Measurements from ENCODE around the gene MLST8. TPM values are rescaled to one million over a fixed set of nuclear protein-coding genes. Genes with fewer than 3 reads are reported as not detected.

The MLST8 gene, protein sequence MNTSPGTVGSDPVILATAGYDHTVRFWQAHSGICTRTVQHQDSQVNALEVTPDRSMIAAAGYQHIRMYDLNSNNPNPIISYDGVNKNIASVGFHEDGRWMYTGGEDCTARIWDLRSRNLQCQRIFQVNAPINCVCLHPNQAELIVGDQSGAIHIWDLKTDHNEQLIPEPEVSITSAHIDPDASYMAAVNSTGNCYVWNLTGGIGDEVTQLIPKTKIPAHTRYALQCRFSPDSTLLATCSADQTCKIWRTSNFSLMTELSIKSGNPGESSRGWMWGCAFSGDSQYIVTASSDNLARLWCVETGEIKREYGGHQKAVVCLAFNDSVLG
- 54.3 and 56.4 TPM in 2 replicates for total RNA-seq

GRCh38 chr16:2205104-2205966, at the start of gene MLST8:
Gene MLST8 (plus strand): TSS chr16:2205454. CDS start chr16:2206086, 632 bp downstream.
- Mint-ChIP-seq H3K4me1 (ENCODE audit: low read depth) (peaks cover 18% of the 10 kb centered on the region), H3K36me3 (ENCODE audit: low read depth) (peaks cover 26% of the 10 kb centered on the region), H3K27ac (peak within 1 kb of the TSS; percentile 69), H3K4me3 (ENCODE audit: low read depth) (peak within 1 kb of the TSS; percentile 81), H3K9me3 (no peaks in the 10 kb centered on the region), H3K27me3 (ENCODE audit: low read depth) (peaks cover 12% of the 10 kb centered on the region)
- peak; percentile 89 for DNase-seq (ENCODE audit: low spot score)
- intact Hi-C loops (cut with micrococcal nuclease): loop anchor here (1.0 kb wide), 1 partner anchor 18 kb away; the partner anchor contains the start of gene E4F1

GRCh38 chr16:2155977-2156848, 49.0 kb upstream of the MLST8 start:
- intact Hi-C loops (cut with micrococcal nuclease): loop anchor here (1.0 to 10.0 kb wide), 3 partner anchors 59 to 359 kb away; partner anchors contain the start of genes ATP6V0C and PGP
- peak overlapping the region; percentile 87 for H3K27ac Mint-ChIP-seq
- no peak for DNase-seq (ENCODE audit: low spot score)
- H3K4me3 Mint-ChIP-seq (ENCODE audit: low read depth): peak overlapping the region; percentile 92
- H3K9me3 Mint-ChIP-seq: no peaks in the 10 kb centered on the region
- H3K4me1 Mint-ChIP-seq (ENCODE audit: low read depth): peaks cover 18% of the 10 kb centered on the region
- H3K36me3 Mint-ChIP-seq (ENCODE audit: low read depth): peaks cover 43% of the 10 kb centered on the region
- H3K27me3 Mint-ChIP-seq (ENCODE audit: low read depth): no peaks in the 10 kb centered on the region

GRCh38 chr16:2156849-2157224, 48.4 kb upstream of the MLST8 start:
- intact Hi-C loops (cut with micrococcal nuclease): loop anchor here (10.0 kb wide), 1 partner anchor 358 kb away; the partner anchor contains the start of gene ATP6V0C
- no peaks in the 10 kb centered on the region for H3K9me3 Mint-ChIP-seq
- H3K4me3 Mint-ChIP-seq (ENCODE audit: low read depth): peak overlapping the region; percentile 92
- H3K27ac Mint-ChIP-seq: no peak overlapping the region
- DNase-seq (ENCODE audit: low spot score): no peak
- H3K36me3 Mint-ChIP-seq (ENCODE audit: low read depth): peaks cover 39% of the 10 kb centered on the region
- H3K4me1 Mint-ChIP-seq (ENCODE audit: low read depth): peaks cover 15% of the 10 kb centered on the region
- H3K27me3 Mint-ChIP-seq (ENCODE audit: low read depth): no peaks in the 10 kb centered on the region

GRCh38 chr16:2157480-2158261, 47.6 kb upstream of the MLST8 start:
- peak overlapping the region; percentile 92 for H3K4me3 Mint-ChIP-seq (ENCODE audit: low read depth)

DNA sequence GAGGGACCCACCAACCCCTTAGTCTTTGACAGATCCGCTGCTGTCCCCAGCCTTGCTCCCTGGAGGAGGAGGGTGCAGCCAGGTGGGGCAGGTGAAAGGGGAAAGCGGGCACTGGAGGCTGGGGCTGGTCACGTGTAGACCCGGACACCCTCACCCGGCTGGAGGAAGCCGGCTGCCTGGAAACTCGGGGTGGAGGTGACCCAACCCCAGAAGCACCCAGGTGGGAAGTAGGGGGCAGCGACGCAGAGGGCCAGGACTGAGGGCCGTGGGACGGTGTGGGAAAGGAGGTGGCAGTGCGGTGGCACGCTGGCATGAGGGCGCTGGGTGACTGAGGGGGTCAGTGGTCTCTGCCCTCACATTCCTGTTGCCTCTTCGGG, 47.0 kb upstream of the MLST8 start:
- Mint-ChIP-seq H3K27ac (no peak overlapping the region), H3K36me3 (ENCODE audit: low read depth) (peaks cover 30% of the 10 kb centered on the region), H3K4me3 (ENCODE audit: low read depth) (no peak overlapping the region), H3K27me3 (ENCODE audit: low read depth) (no peaks in the 10 kb centered on the region), H3K9me3 (no peaks in the 10 kb centered on the region), H3K4me1 (ENCODE audit: low read depth) (peaks cover 15% of the 10 kb centered on the region)
- intact Hi-C loops (cut with micrococcal nuclease): loop anchor here (10.0 kb wide), 1 partner anchor 357 kb away; the partner anchor contains the start of gene ATP6V0C
- no peak for DNase-seq (ENCODE audit: low spot score)

More at GRCh38 chr16:2157480-2158261, 47.6 kb upstream of the MLST8 start:
- H3K9me3 Mint-ChIP-seq: no peaks in the 10 kb centered on the region
- H3K4me1 Mint-ChIP-seq (ENCODE audit: low read depth): peaks cover 15% of the 10 kb centered on the region
- no peak overlapping the region for H3K27ac Mint-ChIP-seq
- no peak for DNase-seq (ENCODE audit: low spot score)
- intact Hi-C loops (cut with micrococcal nuclease): loop anchor here (10.0 kb wide), 1 partner anchor 357 kb away; the partner anchor contains the start of gene ATP6V0C
- H3K36me3 Mint-ChIP-seq (ENCODE audit: low read depth): peaks cover 34% of the 10 kb centered on the region
- no peaks in the 10 kb centered on the region for H3K27me3 Mint-ChIP-seq (ENCODE audit: low read depth)

GRCh38 chr16:2159175-2159838, 45.9 kb upstream of the MLST8 start:
- Mint-ChIP-seq H3K4me3 (ENCODE audit: low read depth) (no peak overlapping the region), H3K27ac (no peak overlapping the region), H3K36me3 (ENCODE audit: low read depth) (peaks cover 21% of the 10 kb centered on the region), H3K9me3 (no peaks in the 10 kb centered on the region), H3K27me3 (ENCODE audit: low read depth) (no peaks in the 10 kb centered on the region), H3K4me1 (ENCODE audit: low read depth) (peaks cover 15% of the 10 kb centered on the region)
- DNase-seq (ENCODE audit: low spot score): no peak
- intact Hi-C loops (cut with micrococcal nuclease): loop anchor here (10.0 kb wide), 1 partner anchor 355 kb away; the partner anchor contains the start of gene ATP6V0C

GRCh38 chr16:2160915-2161551, 44.2 kb upstream of the MLST8 start:
- H3K27me3 Mint-ChIP-seq (ENCODE audit: low read depth): no peaks in the 10 kb centered on the region
- peaks cover 15% of the 10 kb centered on the region for H3K4me1 Mint-ChIP-seq (ENCODE audit: low read depth)
- no peak overlapping the region for H3K27ac Mint-ChIP-seq
- H3K9me3 Mint-ChIP-seq: no peaks in the 10 kb centered on the region
- H3K36me3 Mint-ChIP-seq (ENCODE audit: low read depth): peaks cover 14% of the 10 kb centered on the region
- intact Hi-C loops (cut with micrococcal nuclease): no loop called here
- no peak for DNase-seq (ENCODE audit: low spot score)
- no peak overlapping the region for H3K4me3 Mint-ChIP-seq (ENCODE audit: low read depth)

DNA sequence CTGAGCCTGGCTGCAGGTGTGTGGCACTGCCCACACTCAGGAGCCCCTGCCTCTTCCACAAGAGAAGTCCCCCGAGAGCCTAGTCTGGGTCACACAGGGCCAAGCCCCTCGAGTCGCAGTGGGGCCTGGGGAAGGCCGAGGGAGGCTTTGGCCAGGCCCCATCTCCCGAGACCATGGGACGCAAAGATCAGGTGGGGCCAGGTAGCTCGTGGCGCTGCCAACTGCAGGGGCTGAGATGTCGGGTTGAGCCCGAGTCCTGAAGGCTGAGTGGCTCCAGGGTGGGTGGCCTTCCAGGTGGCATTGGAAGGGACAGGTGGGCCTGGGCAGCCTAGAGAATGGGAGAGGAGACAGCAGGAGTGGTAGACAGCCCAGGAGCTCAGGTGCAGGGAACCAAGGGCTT, 43.3 kb upstream of the MLST8 start:
- Mint-ChIP-seq H3K27ac (no peak overlapping the region), H3K4me1 (ENCODE audit: low read depth) (peaks cover 8% of the 10 kb centered on the region)
- intact Hi-C loops (cut with micrococcal nuclease): no loop called here

DNA sequence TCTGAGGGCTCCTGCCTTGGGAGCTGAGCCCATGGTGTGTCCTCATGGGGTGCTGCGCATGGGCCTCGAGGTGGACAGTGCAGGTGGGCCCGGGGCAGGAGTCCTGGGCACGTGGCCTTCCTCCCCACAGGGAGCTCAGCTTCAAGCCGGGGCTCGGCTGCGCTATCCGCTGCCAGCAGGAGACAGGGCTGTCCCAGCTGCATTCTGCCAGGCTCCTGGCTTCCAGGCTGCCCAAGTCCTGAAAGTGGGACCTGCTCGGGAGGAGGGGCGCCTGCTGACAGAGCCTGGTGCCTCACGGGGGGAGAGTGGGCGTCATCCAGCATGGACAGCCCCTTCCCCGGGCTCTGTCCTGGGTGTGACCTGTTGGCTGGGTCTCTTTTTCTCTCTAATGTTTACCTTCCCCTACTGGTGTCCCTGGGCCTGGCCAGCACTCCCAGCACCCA, 42.6 kb upstream of the MLST8 start:
- peaks cover 17% of the 10 kb centered on the region for H3K36me3 Mint-ChIP-seq (ENCODE audit: low read depth)
- H3K27me3 Mint-ChIP-seq (ENCODE audit: low read depth): no peaks in the 10 kb centered on the region
- no peak overlapping the region for H3K27ac Mint-ChIP-seq
- intact Hi-C loops (cut with micrococcal nuclease): no loop called here
- H3K4me1 Mint-ChIP-seq (ENCODE audit: low read depth): peaks cover 4% of the 10 kb centered on the region
- H3K4me3 Mint-ChIP-seq (ENCODE audit: low read depth): no peak overlapping the region
- no peak for DNase-seq (ENCODE audit: low spot score)
- no peaks in the 10 kb centered on the region for H3K9me3 Mint-ChIP-seq

More for the DNA sequence above, 43.3 kb upstream of the MLST8 start:
- DNase-seq (ENCODE audit: low spot score): no peak
- Mint-ChIP-seq H3K4me3 (ENCODE audit: low read depth) (no peak overlapping the region), H3K9me3 (no peaks in the 10 kb centered on the region), H3K36me3 (ENCODE audit: low read depth) (peaks cover 17% of the 10 kb centered on the region), H3K27me3 (ENCODE audit: low read depth) (no peaks in the 10 kb centered on the region)

DNA sequence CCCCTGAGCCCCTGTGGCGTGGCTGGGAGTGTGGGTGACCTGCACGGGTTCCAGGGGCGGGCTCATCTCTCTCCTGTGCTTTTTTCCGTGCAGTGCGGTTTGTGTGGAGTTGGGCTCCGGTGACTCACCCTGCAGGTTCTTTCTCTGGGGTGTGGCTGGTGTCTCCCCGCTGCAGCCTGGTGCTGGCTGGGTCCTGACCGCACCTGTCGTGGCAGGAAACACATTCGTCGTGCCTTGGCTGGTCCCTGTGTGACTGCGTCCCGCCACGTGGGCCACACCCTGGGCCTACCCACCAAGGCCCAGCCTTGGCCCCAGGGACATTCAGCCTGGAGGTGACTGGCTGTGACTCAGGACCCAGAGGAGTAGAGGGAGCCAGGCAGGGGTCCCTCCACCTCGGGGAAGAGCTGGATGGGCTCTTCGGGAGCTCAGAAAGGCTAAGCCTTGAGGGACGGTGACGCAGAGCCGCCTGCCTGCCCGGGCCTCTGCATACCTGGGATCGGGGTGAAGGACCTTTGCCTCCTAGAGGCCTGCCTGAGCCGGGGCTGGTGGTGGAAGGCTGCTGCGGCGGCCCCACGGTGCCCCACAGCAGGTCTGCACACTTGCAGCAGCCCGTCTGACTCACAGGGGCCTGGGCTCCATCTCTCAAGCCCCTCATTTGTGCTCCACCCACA, 41.9 kb upstream of the MLST8 start:
- intact Hi-C loops (cut with micrococcal nuclease): no loop called here
- no peak overlapping the region for H3K27ac Mint-ChIP-seq
- peaks cover 2% of the 10 kb centered on the region for H3K4me1 Mint-ChIP-seq (ENCODE audit: low read depth)
- DNase-seq (ENCODE audit: low spot score): no peak
- peaks cover 21% of the 10 kb centered on the region for H3K36me3 Mint-ChIP-seq (ENCODE audit: low read depth)
- no peak overlapping the region for H3K4me3 Mint-ChIP-seq (ENCODE audit: low read depth)
- no peaks in the 10 kb centered on the region for H3K9me3 Mint-ChIP-seq
- H3K27me3 Mint-ChIP-seq (ENCODE audit: low read depth): no peaks in the 10 kb centered on the region

Data from activated T-helper 2 cell treated with anti-CD3 and anti-CD28 coated beads, Interferon-gamma antibody, Interleukin-2, Interleukin-4, amounts not matched to agents 10 μg/mL and 5 μg/mL and 100 μg/mL, durations not matched to agents 14 hours and 24 hours and 36 hours (primary cell).